Measurements from ENCODE around the gene DHX35. TPM values are rescaled to one million over a fixed set of nuclear protein-coding genes. Genes with fewer than 3 reads are reported as not detected.

The DHX35 gene
- total RNA-seq, 1 experiment from 2014 or later, result 11.2 TPM

DNA sequence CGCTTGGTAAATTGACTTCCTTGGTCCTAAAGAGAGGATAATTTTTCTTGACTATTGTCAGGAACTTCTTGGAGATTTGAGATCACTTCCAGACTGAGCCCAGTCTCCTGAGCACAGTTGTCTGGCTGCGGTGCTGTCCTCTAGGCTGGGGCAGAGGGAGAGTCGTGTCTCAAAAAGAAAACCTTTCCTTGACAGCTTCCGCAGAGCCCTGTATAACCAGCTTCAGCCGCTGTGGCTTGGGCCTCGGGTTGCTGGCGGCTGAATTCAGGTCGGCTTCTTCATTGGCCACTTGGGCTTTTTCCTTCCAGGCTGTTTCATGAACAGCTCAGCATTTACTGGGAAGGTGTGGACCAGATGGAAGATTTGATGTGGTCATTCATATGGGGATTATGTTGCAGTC, 75.9 kb downstream of the DHX35 start:
- DNase-seq (ENCODE audit: low read depth, low spot score) (no peak), ATAC-seq (no peak)
- Histone ChIP-seq H3K27me3 (ENCODE audit: insufficient read depth, low read length) (no peaks in the 10 kb centered on the region), H3K4me1 (ENCODE audit: control insufficient read depth in 1 of 2, insufficient read depth in 2 of 2, low read length in 2 of 2) (no peaks in the 10 kb centered on the region), H3K27ac (ENCODE audit: low read depth, low read length) (no peak overlapping the region), H3K4me2 (ENCODE audit: low read length) (no peak overlapping the region), H3K79me2 (ENCODE audit: insufficient read depth, low read length) (no peaks in the 10 kb centered on the region), H3K36me3 (ENCODE audit: control insufficient read depth in 1 of 2, insufficient read depth in 2 of 2, low read length in 2 of 2) (peaks cover 17 to 20% of the 10 kb centered on the region in 2 experiments; a peak in 3 of 4 replicates), H2AFZ (ENCODE audit: low read depth, low read length, poor library complexity, severe bottlenecking) (no peak overlapping the region), H3K9me3 (ENCODE audit: control insufficient read depth in 1 of 2, insufficient read depth in 1 of 2, low read depth in 1 of 2, low read length in 2 of 2) (no peaks in the 10 kb centered on the region), H4K20me1 (ENCODE audit: insufficient read depth) (no peaks in the 10 kb centered on the region), H3K9ac (ENCODE audit: low read length) (no peak overlapping the region), H3K9me2 (ENCODE audit: insufficient read depth) (no peaks in the 10 kb centered on the region), H3K4me3 (replicated peaks in 1 of 2; ENCODE audit: low read depth in 1 of 2, low read length in 2 of 2) (no peak overlapping the region)
- TF ChIP-seq CEBPB (IDR thresholded peaks at IDR 0.05; ENCODE audit: low read depth) (no peak), EGR1 (IDR thresholded peaks at IDR 0.05; ENCODE audit: low read depth) (no peak), YY1 (IDR thresholded peaks at IDR 0.05; ENCODE audit: extremely low read depth, insufficient replicate concordance, low read depth, low read length) (no peak), ZFX (IDR thresholded peaks at IDR 0.05) (no peak), FOSL1 (IDR thresholded peaks at IDR 0.05; ENCODE audit: low read depth) (no peak), SP1 (IDR thresholded peaks at IDR 0.05; ENCODE audit: low read depth) (no peak), JUND (IDR thresholded peaks at IDR 0.05) (no peak), CBX3 (IDR thresholded peaks at IDR 0.05; ENCODE audit: low read depth) (no peak), POLR2A (IDR thresholded peaks at IDR 0.05; ENCODE audit: borderline replicate concordance, extremely low read depth, insufficient read depth, insufficient read length) (no peak), SRF (IDR thresholded peaks at IDR 0.05; ENCODE audit: low read depth) (no peak), SIN3A (IDR thresholded peaks at IDR 0.05; ENCODE audit: low read depth) (no peak), EZH2 (IDR thresholded peaks at IDR 0.05) (no peak), ELF1 (IDR thresholded peaks at IDR 0.05; ENCODE audit: borderline replicate concordance, low read depth) (no peak), EZH2phosphoT487 (IDR thresholded peaks at IDR 0.05; ENCODE audit: borderline replicate concordance) (no peak), ZNF274 (IDR thresholded peaks at IDR 0.05; ENCODE audit: low read depth, low read length) (no peak)
- TF ChIP-seq, protein P1, sequence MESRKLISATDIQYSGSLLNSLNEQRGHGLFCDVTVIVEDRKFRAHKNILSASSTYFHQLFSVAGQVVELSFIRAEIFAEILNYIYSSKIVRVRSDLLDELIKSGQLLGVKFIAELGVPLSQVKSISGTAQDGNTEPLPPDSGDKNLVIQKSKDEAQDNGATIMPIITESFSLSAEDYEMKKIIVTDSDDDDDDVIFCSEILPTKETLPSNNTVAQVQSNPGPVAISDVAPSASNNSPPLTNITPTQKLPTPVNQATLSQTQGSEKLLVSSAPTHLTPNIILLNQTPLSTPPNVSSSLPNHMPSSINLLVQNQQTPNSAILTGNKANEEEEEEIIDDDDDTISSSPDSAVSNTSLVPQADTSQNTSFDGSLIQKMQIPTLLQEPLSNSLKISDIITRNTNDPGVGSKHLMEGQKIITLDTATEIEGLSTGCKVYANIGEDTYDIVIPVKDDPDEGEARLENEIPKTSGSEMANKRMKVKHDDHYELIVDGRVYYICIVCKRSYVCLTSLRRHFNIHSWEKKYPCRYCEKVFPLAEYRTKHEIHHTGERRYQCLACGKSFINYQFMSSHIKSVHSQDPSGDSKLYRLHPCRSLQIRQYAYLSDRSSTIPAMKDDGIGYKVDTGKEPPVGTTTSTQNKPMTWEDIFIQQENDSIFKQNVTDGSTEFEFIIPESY (IDR thresholded peaks at IDR 0.05; ENCODE audit: extremely low read depth, insufficient replicate concordance, low read length), result no peak
- TF ChIP-seq, protein P2, sequence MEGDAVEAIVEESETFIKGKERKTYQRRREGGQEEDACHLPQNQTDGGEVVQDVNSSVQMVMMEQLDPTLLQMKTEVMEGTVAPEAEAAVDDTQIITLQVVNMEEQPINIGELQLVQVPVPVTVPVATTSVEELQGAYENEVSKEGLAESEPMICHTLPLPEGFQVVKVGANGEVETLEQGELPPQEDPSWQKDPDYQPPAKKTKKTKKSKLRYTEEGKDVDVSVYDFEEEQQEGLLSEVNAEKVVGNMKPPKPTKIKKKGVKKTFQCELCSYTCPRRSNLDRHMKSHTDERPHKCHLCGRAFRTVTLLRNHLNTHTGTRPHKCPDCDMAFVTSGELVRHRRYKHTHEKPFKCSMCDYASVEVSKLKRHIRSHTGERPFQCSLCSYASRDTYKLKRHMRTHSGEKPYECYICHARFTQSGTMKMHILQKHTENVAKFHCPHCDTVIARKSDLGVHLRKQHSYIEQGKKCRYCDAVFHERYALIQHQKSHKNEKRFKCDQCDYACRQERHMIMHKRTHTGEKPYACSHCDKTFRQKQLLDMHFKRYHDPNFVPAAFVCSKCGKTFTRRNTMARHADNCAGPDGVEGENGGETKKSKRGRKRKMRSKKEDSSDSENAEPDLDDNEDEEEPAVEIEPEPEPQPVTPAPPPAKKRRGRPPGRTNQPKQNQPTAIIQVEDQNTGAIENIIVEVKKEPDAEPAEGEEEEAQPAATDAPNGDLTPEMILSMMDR (IDR thresholded peaks at IDR 0.05 in 2 of 3, conservative IDR thresholded peaks at IDR 0.05 in 1 of 3; ENCODE audit: borderline replicate concordance in 1 of 3, insufficient read depth in 1 of 3, low read depth in 2 of 3, low read length in 2 of 3), result no peak
- TF ChIP-seq, protein P3, sequence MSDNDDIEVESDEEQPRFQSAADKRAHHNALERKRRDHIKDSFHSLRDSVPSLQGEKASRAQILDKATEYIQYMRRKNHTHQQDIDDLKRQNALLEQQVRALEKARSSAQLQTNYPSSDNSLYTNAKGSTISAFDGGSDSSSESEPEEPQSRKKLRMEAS (IDR thresholded peaks at IDR 0.05), result no peak
- TF ChIP-seq, protein P4, sequence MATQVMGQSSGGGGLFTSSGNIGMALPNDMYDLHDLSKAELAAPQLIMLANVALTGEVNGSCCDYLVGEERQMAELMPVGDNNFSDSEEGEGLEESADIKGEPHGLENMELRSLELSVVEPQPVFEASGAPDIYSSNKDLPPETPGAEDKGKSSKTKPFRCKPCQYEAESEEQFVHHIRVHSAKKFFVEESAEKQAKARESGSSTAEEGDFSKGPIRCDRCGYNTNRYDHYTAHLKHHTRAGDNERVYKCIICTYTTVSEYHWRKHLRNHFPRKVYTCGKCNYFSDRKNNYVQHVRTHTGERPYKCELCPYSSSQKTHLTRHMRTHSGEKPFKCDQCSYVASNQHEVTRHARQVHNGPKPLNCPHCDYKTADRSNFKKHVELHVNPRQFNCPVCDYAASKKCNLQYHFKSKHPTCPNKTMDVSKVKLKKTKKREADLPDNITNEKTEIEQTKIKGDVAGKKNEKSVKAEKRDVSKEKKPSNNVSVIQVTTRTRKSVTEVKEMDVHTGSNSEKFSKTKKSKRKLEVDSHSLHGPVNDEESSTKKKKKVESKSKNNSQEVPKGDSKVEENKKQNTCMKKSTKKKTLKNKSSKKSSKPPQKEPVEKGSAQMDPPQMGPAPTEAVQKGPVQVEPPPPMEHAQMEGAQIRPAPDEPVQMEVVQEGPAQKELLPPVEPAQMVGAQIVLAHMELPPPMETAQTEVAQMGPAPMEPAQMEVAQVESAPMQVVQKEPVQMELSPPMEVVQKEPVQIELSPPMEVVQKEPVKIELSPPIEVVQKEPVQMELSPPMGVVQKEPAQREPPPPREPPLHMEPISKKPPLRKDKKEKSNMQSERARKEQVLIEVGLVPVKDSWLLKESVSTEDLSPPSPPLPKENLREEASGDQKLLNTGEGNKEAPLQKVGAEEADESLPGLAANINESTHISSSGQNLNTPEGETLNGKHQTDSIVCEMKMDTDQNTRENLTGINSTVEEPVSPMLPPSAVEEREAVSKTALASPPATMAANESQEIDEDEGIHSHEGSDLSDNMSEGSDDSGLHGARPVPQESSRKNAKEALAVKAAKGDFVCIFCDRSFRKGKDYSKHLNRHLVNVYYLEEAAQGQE (IDR thresholded peaks at IDR 0.05; ENCODE audit: low read depth), result no peak
- TF ChIP-seq, protein P5, sequence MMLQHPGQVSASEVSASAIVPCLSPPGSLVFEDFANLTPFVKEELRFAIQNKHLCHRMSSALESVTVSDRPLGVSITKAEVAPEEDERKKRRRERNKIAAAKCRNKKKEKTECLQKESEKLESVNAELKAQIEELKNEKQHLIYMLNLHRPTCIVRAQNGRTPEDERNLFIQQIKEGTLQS (IDR thresholded peaks at IDR 0.05), result no peak
- POLR2A ChIA-PET, result no interaction called here
- intact Hi-C loops (cut with micrococcal nuclease), result loop anchor here (10.0 kb wide), 1 partner anchor 57 kb away; no protein-coding TSS in a partner anchor
- BruUV-seq (replicated peaks), result no TSS peak
- RAD21 ChIA-PET (ENCODE audit: low non-redundant PET in 1 of 2, low total read pairs in 2 of 2, uncharacterized antibody in 2 of 2, unreplicated experiment in 2 of 2), result no interaction called here
- CTCF ChIA-PET, result interaction anchor here (1.9 kb wide), 1 partner anchor 12 kb away, joined by 6 read pairs; no protein-coding TSS in a partner anchor

All from HCT116 (cell line).